ENCODE results near the gene ALKAL2.

The ALKAL2 gene

DNA sequence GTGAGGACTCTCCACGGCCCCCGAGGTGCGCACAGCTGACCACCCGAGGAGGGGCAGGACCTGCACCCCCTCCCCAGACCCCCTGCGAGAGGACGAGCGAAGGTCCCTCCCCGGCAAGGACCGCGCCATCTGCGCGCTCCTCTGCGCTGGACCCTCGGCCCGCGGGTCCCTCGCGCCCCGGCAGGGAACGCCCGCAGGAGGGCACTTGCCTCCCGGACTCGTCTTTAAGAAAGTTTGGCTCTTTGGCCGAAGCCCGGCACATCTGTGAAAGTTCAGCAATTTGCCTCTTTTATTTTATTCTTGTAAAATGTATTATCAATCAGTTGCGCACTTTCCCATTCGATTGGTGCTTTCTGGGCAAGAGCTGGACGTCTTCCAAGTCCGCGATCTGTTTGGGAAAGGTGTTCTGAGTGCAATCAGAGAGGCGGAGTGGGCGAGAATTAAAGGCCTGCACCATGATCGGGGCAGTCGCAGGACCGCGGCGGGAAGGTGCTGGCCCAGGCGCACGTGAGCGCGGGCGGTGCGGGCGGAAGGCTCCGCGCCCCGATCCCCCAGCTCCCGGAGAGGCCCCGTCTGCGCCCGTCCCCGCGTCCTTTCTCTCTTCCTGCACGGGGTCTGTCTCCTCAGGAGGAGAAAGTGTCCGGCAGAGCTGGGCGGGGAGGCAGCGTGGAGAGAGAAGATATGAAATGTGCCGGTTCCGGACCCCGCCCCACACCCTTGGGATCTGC lies 1.6 kb upstream of the ALKAL2 start:
- no peak for DNase-seq

DNA sequence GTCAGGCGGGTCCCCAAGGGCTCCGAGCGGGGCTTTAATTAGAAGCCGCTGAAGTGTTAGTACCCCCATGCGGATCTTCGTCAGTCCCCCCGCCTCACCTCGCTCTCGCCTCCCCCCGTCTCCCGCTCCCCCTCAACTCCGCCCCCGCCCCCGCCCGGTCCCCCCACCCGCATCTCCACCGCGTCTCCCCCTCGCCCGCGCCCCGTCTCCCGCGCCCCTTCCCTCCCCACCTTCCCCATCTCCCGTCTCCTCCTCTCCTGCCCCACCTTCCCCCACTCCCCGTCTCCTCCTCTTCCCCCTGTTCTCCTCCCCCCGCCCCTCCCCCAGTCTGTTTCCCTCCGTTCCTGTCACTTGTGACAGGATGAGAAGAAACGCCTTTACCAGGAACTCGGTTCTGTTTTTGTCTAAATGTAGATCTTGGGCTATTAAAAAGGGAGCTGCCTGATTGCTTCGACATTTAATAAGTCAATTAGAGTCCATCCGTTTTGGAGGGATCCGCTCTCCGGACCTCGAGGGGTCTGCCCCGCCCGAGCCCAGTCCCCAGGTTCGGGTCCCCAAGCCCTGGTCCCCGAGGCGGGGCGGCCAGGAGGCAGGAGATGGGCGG lies 969 bp upstream of the ALKAL2 start:
- DNase-seq: no peak

DNA sequence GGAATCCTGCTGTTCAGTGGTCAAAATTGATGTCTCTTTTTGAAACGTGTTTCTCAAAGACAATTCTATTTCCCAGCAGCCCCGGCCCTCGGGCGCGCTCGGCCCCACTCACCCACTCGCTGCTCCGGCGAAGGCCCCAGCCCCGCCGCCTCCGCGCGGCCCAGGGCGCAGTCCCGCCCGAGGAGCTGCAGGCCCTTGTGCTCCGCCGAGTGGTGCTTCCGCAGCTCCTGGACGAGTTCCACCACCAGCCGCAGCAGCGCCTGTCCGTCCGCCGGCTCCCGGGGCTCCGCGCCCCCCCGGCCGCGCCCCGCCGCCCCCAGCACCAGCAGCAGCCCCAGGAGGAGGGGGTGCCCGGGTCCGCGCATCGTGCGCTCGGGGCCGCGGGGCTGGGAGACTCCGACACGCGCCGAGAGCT lies 413 bp downstream of the ALKAL2 start:
- DNase-seq: no peak

DNA sequence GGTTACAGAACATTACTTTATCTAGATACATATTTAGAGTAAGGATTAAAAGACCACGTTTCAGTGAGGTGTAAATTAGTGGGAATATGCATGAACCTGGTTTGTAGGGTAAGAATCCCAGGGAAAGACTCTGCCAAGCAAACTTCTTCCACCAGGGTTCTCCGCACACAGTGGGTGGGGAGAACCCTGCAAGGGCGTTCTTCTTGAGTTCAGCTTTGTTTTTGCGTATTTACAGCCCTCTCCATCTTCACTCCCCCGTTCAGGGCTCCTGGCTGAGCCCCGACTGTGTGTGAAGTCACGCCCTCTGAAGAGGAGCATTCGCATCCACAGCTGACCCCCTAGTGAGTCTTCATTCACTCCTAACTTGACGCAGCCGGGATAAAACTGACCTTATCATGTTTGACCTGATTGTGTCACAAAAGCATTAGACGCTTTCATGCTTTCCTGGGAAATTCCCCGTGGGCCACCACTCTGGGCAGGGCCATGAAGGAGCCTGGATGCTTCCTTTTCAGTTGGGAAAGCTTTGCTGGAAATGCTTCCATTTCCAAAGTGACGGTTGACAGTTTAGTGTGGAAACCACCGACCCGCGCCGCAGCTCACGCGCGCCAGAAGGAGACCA lies 1.0 kb downstream of the ALKAL2 start:
- no peak for DNase-seq

DNA sequence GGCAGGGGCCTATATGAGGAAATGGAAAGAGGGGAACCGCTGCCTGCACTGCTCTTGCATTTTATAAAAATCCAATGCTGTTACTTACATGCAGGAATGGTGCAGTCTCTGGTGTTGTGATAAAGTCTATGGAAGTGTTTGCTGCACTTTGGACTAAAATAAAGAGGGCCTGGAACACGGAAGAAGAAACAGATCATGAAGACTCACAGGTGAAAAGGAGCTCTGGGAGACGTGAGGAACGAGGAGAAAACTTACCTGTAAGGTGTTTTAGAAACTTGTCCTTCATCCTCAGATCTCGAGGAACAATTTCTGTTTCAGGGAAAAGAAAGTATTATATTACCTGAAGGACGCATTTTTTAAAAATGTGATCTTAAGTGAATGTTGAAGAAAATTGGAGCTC lies 1.9 kb downstream of the ALKAL2 start:
- DNase-seq: no peak

DNA sequence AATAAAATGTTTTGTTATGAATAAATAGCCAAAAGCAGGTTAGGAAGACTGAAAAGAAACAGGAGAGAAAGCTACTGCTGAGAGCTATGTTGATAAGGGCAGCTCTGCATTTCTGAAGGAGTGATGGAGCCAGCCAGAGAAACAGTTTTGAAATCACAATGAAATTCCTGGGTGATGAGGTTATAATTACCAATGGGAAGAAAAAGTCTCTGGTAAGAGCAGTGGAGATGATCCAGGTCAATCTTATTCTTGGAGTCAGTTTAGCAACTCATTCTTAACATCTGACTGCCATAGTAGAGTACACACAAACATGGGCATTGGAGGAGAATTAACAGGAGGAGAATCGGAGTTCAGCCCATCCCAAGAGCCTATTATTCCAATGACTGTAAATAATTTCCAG lies 2.4 kb downstream of the ALKAL2 start:
- DNase-seq: peak; percentile 58

DNA sequence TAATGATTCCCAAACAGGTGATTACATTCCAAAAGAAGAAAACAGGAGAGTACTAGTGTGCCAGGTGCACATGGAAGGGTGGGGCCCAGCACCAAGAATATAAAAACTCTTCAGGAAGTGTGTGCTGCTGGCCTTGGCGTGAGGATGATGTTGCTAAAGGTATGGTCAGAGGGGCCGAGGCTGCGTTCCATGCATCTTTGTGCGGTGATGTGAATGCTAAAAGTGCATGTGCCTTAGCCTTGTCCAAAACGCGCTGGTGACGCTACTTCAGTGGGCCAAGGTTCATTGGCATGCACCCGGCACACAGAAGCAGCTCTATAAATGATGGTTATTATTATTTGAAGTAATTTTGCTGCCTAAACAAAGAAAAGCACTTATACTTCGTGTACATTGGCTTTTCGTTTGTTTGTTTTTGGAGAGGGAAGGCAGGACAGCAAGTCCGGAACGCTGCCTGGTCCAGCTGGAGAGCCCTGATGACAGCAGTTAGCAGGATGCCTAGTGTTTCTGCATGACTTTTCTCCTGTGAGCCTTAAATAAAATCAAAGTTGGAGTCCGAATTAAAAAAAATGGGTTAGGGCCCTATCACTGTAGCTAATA lies 2.9 kb downstream of the ALKAL2 start:
- no peak for DNase-seq

DNA sequence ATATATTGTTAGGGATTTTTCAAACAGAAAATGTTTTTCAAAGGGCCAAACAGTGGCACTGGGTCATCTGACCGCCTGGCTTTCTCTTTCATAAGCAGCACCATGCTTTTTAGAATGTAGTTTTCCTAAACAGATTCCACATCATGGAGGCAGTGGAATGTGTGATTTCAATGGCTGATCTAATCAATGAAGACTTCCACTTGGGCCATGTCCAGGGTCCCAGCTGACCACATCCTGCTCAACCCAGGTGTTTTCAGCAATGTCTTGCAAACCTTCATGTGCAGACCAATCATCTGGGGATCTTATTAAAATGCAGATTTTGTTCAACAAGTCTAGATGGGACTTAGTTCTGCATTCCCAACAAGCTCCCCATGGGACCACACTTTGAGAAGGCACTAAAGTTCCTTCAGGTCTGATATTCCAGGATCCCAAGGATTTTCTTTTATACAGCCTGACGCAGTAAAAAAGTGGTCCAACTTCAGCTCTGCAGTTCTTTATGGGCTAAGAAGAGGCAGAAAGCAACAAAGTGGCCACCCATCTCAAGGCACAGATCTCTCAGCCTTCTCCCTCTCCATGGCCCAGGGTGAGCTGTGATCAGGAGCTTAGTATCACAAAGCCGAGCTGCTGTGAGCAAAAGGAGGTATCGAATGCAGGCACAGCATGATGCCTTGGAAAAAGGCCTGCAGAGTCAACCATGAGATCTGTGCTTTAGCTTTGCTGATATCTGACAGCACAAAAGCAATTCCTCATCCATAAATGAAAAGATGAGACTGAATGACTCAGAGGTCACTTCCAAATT lies 3.7 kb downstream of the ALKAL2 start:
- DNase-seq: no peak

DNA sequence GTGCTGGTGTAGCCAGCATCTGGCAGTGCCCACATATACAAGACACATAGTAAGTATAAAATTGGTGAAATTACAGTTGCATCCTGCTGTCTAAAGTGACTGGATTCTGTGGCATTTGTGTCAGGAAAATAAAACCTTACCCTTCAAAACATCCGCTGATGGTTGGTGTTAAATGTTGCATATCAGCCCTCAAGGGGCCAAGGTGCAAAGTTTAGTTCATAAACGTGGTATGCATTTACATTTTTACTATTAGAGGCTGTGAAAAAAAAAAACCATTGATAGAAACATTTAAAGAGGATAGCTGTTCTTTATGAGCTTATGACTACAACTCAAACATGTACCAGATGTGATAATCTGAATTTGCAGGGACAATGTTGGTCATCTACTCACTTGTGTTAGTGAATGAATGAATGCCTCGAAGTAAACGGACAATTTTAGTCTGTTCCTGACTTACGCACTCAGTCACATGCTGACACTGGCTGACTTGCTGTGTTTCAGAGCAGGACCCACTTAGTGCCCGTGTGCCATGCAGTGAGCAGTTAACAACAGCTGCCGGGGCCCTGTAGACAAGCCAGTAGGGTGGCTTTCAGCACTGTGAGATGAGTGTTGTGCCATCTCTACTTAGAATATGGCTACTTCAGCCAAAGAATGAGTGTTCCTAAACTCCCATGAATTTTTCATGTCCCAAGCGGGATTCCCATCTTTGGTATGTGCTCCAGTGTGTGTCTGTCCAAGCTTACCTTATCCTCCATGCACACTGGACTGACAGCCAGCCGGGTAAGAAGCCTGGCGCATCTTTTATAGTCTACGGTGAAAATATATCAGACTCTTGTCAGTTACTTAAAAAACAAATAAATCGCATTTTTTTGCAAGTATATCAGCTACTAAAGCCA lies 5.3 kb downstream of the ALKAL2 start:
- no peak for DNase-seq

DNA sequence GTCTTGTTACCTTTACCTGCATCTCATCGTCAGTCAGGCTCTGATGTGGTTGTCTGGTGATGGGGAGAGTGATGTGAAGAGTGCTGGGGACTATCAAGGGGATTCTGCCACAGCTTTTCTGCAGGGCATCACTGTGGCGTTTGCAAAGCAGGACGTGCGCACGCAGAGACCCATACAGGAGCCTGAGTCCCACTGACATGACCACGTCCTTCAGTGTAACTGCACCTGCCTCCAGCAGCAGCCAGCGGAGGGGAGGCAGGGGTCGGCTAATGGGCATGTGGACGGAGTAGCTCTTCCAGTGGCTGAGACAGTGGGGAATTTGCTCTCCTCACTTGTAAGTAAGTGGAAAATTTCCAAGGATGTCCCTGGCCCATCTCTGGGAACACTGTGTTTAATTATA lies 6.5 kb downstream of the ALKAL2 start:
- no peak for DNase-seq

DNA sequence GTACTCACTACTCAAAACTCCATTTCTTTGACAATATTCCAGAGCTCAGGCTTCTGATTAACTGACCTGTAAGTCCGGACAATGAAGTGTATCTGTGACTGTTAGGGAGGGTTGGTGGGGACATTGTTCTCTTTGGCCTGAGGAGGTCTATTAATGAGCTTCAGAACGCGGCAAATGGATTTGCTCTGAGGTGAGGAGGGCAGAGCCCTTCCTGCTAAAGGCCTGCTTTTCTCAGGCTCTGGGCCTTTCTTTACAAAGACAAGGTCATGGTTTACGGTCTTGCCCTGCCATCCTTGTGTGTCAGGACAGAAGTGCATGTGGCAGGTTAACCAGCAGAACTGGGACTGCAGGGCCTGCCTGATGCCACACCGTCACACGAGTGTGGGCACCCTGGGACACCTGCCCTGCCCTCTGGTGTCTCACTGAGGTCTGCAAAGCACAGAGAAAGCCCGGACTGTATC lies 7.2 kb downstream of the ALKAL2 start:
- no peak for DNase-seq

DNA sequence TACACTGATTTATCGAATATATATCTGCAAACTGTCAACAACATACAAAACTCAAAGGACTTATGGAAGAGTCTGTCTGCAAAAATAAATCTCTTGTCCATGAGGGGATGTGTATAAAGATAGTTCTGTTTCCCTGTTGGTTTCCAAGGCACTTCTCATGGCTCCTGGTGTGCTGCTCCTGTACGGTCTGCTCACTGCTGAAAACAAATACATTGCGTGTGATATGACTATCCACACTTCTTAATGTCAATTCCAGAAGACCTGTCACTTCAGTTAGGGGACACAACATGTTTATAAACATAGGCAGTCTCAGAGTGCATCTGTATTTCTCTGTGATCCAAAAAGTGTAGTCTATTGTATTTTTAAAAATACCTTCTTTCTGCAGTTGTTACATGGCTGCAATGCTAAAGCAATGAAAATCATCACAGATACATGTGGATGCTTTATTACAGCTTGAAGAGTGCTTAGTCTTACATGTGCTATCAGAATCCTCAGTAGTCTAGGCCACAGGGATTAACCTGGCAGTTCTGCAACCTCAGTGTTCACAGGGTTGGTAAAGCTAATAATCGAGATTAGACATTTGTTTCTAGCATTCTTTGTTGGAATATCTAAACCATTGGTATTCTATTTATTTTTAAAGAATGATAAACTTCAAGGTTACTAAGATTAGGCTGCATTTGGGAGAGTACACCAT lies 7.8 kb downstream of the ALKAL2 start:
- DNase-seq: no peak

DNA sequence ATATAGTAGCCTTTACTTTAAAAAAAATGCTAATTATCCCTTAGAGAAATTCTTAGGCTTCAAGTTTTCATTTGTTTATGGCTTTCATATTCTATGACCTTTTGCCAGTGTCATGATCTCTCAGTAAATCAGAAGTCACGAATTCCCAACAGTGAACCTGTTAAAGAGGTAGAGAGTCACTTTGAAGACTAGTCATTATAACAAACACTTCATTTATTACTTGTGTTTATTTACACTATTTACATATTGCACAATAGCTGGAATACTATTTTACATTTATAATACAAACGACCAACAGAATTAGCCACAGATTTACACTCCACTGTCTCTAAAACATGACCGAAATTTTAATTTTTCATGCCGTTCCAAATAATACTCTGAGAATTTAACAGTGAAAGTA lies 8.5 kb downstream of the ALKAL2 start:
- no peak for DNase-seq

DNA sequence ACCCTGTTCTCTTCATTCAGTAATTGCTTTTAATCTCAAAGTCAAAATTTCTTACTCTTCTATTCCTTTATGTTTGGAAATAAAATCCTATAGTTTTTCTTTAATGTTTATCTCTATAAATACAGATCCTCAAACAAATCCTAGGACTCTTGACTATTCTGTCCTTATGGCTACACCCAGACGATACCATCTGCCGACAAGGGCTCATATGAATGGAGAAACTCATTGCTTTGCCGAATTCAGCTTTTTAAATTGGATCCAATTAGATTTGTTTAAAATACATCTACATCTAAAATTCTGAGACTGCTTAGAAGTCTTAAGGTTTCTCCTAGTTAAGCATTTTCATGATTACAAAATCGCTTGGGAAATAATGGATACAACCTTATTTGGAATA lies 9.0 kb downstream of the ALKAL2 start:
- DNase-seq: no peak

DNA sequence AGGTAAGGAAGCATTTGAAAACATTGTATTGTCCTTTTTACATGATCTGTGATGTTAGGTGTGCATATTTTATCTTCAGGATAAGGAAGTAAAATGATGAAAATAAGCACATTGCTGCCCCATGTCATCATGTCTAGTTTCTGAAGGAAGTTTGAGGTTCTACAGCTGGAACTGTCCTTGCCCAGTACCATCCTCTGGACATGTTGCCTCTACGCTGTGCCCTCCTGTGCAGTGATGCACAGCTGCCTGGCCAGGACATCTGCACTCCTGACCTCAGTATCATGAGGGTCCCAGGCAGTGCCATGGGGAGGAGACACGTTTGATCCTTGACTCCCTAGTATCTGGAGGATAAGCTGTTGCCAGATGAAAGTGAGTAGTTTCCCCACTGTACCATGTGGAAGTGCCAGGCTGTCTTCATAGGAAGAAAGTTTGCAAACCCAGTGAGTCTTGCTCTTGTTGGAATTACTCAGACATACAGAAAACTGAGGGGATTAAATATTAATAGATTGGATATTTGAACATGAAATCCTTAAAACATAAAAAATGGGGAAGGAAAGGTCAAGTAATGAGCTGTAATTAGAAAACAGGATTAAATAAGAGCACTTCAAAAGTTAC lies 9.5 kb downstream of the ALKAL2 start:
- DNase-seq: no peak

DNA sequence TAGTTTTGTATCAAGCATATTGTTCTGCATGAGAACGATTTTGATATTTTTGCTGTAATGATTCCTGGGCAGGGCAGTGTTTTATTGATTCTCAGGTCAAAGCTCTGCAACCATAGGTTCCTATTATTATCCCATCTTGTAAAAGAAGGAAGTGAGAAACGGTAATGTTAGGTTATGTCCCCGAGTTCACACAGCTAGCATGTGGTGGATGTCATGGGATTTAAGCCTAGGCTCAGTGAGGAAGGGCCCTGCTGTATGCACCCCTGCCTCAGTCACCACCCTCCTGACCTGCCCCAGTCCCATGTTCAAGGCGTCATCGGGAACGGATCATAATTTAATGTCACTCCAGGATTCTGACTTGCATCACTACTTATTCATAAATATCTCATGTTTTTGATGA lies 12.4 kb downstream of the ALKAL2 start:
- no peak for DNase-seq

DNA sequence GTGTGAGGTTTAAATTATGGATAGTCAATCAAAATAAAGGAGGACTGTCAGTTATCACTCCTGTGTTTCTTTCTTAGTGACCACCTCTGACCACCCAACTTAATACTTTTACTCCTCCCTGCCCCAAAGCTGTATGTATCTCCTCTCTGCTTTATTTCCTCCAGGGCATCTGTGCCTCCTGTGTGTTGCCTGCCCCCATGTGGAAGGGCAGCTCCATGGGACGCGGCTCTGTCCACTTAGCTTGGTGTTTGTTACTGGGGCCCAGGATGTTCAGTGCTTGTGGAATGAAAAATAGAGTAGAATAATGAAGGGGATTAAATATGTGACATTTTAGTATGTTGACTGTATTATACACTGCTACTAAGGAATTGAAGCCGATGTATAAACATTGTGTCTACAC lies 13.4 kb downstream of the ALKAL2 start:
- DNase-seq: no peak

DNA sequence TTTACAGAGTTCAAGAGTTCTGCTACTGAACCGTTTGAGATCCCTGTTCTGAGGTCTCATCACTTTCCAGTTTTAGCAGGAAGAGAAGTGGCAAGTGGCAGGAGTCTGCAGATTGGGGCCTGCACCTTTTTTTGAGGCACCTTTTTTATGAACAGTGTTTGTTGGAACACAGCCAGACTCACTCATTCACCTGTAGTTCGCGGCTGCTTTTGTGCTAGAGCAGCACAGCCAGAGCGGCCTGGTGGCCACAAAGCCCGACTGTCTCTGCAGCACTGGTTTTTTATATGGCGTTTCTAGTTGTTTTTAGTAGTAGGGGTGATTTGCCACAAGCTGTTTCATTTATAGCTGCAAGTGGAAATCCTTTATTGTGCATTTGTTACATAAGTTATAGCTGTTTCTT lies 14.6 kb downstream of the ALKAL2 start:
- no peak for DNase-seq

DNA sequence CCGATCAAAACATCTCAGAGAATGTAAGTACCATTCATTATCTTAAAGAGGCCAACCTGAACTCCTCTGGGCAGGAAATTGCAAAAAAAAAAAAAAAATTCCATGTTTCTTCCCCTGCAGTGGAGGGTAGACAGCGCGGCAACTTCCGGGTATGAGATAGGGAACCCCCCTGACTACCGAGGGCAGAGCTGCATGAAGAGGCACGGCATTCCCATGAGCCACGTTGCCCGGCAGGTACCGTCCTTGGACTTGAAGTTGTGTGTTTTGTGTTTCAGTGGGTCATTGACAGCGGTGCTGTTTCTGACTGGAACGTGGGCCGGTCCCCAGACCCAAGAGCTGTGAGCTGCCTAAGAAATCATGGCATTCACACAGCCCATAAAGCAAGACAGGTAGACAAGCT lies 16.0 kb downstream of the ALKAL2 start:
- no peak for DNase-seq

DNA sequence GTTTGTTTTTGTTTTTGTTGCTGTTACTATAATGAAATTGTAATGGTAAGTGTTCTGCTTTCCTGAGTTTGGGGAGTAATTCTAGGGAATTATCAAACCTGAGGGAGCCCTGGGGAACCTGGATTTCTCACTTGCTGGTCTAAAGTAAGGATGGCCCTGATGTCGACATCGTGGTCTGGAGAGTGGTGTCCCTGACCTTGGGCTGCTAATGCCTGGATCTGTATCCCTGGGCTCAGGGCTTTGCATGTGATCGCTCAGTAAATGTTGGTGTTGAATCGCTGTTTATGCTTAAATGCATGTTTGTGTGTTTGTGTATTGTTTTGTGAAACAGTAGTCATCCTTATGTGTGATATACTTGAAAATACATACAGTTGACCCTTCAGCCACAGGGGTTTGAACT lies 17.0 kb downstream of the ALKAL2 start:
- no peak for DNase-seq
